Transverse colon (tissue), 4 donors: ENCODE measurements around the gene MYH9. TPM values are rescaled to one million over a fixed set of nuclear protein-coding genes. Genes with fewer than 3 reads are reported as not detected.

Experiments used
- DNase-seq: peaks from one replicate; pipeline ENCODE4 v3.0.0-alpha.2; 2019
- H3K27ac ChIP-seq, 4 donors: fragments of 200-600 bp; sonication (generic); 2 replicates each; pipeline ENCODE4 v1.5.1; 2016 to 2018; ENCODE audit warnings: inconsistent platforms in 4 of 4
- H3K27me3 ChIP-seq: fragments of 200-600 bp; sonication (generic); 2 replicates; pipeline ENCODE4 v1.5.1; 2017; ENCODE audit warnings: inconsistent platforms
- H3K36me3 ChIP-seq, 4 donors: fragments of 200-600 bp; sonication (generic); 2 replicates each; pipeline ENCODE4 v1.5.1; 2017 to 2019; ENCODE audit warnings: inconsistent platforms in 4 of 4
- H3K4me1 ChIP-seq, 4 donors: fragments of 200-600 bp; sonication (generic); 2 replicates each; pipeline ENCODE4 v1.5.1; 2017 to 2020; ENCODE audit warnings: inconsistent platforms in 4 of 4
- H3K4me3 ChIP-seq, 4 donors: fragments of 200-600 bp; sonication (generic); 1 replicate in 1 of 4; 2 replicates in 3 of 4; pipeline versions ENCODE4 v1.5.1 to v1.6.1; 2017 to 2019; ENCODE audit warnings: inconsistent platforms in 4 of 4
- H3K9me3 ChIP-seq, 2 donors: fragments of 200-600 bp; sonication (generic); 2 replicates each; pipeline ENCODE4 v1.5.1; 2017 to 2019; ENCODE audit warnings: inconsistent platforms in 2 of 2
- EP300 ChIP-seq: sonication (generic); formaldehyde crosslinking; IDR thresholded peaks from one replicate; pipeline ENCODE4 v1.6.1; 2017; ENCODE audit warnings: antibody characterized with exemption, low read depth
- POLR2A ChIP-seq: fragments of 450-650 bp; IDR thresholded peaks from one replicate; pipeline ENCODE4 v1.6.1; 2016; ENCODE audit warnings: antibody characterized with exemption, mild to moderate bottlenecking, moderate library complexity
- POLR2AphosphoS5 ChIP-seq, 3 donors: sonication (generic); formaldehyde crosslinking; IDR thresholded peaks; one replicate each; pipeline ENCODE4 v1.6.1; 2016; ENCODE audit warnings: antibody characterized with exemption in 3 of 3
- WGBS, 2 donors: methylation state at CpG; one replicate each; pipeline ENCODE4 v1.1.5; 2018; ENCODE audit warnings: low coverage in 1 of 2; 5-methylcytosine and 5-hydroxymethylcytosine counted together
- in situ Hi-C, 4 donors: fragments of 200-750 bp; cut with MboI; loops; one replicate each; pipeline versions ENCODE4 v1.15.0 to v1.15.1; 2017; ENCODE audit warnings: low sequenced_read_pairs in 3 of 4, low pct_ligation_motif_present in 1 of 4, low pct_unique_long_range_greater_than_20kb in 1 of 4
- intact Hi-C: fragments of 100-400 bp; cut with DNase I; formaldehyde crosslinking; loops from one replicate; pipeline ENCODE4 v1.15.1; 2023; ENCODE audit warnings: low total_unique reads
- small RNA-seq, 4 donors: library from RNA; depleted of rRNA; stranded (forward); fragments of <200 nt; gene quantifications; one replicate each; pipeline ENCODE3, GENCODE V24; 2016
- total RNA-seq, 4 donors: library from RNA; depleted of rRNA; stranded (reverse); fragments of >200 nt; gene quantifications; one replicate each; pipeline ENCODE4 v1.1.0, GENCODE V29; 2016
- TF ChIP-seq, protein P1 (sequence below), 5 experiments: fragments of 200-600 bp in 3 of 5; fragments of 450-650 bp in 2 of 5; sonication (generic) in 3 of 5; IDR thresholded peaks; 1 replicate in 2 of 5; 2 replicates in 3 of 5; pipeline ENCODE4 v1.5.1; 2016 to 2017; ENCODE audit warnings: antibody characterized with exemption in 5 of 5, inconsistent platforms in 3 of 5, mild to moderate bottlenecking in 2 of 5, moderate library complexity in 1 of 5

MYH9 gene
- total RNA-seq, 4 donors from 2014 or later: 385 to 511 (median 460) TPM

DNA sequence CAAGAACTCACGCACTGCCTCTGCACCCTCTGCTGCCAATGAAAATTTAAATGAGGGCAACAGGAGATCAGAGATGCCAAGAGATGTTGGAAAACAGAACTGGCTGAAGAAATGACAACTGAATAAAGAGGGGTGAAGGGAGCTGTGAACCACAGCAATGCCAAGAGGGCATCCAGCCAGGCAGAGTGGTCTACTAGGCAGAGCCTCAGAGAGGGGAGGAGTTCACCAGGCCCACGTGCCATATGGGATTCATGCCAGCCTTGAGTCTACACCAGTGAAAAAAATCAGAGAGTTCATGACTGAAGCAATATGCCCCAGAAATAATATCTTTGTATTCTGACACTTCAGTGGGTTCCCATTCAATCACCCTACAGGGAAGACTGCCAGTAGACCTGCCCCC lies 152.8 kb downstream of the MYH9 start:
- Histone ChIP-seq H3K27ac (no peak overlapping the region), H3K36me3 (peaks cover 0 to 19% (median 7%) of the 10 kb centered on the region in 4 donors), H3K4me3 (no peak overlapping the region), H3K4me1 (peaks cover 14 to 44% (median 31%) of the 10 kb centered on the region in 4 donors), H3K9me3 (no peaks in the 10 kb centered on the region), H3K27me3 (no peaks in the 10 kb centered on the region)
- TF ChIP-seq POLR2A: no peak
- TF ChIP-seq POLR2AphosphoS5 (IDR thresholded peaks at IDR 0.05): no peak
- TF ChIP-seq, protein P1, sequence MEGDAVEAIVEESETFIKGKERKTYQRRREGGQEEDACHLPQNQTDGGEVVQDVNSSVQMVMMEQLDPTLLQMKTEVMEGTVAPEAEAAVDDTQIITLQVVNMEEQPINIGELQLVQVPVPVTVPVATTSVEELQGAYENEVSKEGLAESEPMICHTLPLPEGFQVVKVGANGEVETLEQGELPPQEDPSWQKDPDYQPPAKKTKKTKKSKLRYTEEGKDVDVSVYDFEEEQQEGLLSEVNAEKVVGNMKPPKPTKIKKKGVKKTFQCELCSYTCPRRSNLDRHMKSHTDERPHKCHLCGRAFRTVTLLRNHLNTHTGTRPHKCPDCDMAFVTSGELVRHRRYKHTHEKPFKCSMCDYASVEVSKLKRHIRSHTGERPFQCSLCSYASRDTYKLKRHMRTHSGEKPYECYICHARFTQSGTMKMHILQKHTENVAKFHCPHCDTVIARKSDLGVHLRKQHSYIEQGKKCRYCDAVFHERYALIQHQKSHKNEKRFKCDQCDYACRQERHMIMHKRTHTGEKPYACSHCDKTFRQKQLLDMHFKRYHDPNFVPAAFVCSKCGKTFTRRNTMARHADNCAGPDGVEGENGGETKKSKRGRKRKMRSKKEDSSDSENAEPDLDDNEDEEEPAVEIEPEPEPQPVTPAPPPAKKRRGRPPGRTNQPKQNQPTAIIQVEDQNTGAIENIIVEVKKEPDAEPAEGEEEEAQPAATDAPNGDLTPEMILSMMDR (IDR thresholded peaks at IDR 0.05): no peak
- TF ChIP-seq EP300: no peak
- in situ Hi-C loops (no loop called here), intact Hi-C loops (no loop called here)
- 64 to 100% methylated on average over 1 to 2 of the region's 2 CpGs for WGBS, 2 donors
- DNase-seq: no peak

DNA sequence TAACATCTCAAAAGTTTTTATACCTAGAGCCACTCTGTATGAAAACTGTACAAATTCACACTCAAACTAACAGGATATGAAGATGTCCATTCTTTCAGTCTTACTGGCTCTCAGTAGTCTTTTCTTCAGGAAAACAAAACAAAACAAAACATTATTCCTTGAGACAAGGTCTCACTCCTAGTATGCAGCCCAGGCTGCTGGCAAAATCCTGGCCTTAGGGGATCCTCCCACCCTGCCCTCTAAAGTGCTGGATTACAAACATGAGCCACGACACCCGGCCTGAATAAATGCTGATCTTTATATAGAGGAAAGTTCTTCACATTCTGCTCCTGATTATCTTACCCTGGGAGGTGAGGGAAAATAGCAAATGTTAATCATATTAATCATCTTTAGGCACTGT lies 153.6 kb downstream of the MYH9 start:
- H3K9me3 ChIP-seq: no peaks in the 10 kb centered on the region
- DNase-seq: no peak
- WGBS, 2 donors: 77% methylated on average over 2 of the region's 2 CpGs; no CpG with 5 or more reads in 1 of the 2 donors
- intact Hi-C loops (no loop called here), in situ Hi-C loops (no loop called here)
- H3K27ac ChIP-seq: no peak overlapping the region
- H3K27me3 ChIP-seq: no peaks in the 10 kb centered on the region
- H3K4me3 ChIP-seq: no peak overlapping the region
- peaks cover 0 to 19% (median 7%) of the 10 kb centered on the region in 4 donors for H3K36me3 ChIP-seq
- TF ChIP-seq, protein P1 (IDR thresholded peaks at IDR 0.05): no peak
- no peak for TF ChIP-seq POLR2A
- TF ChIP-seq POLR2AphosphoS5 (IDR thresholded peaks at IDR 0.05): no peak
- TF ChIP-seq EP300: no peak
- peaks cover 14 to 40% (median 27%) of the 10 kb centered on the region in 4 donors for H3K4me1 ChIP-seq

GRCh38 chr22:36233796-36234195 lies 154.0 kb downstream of the MYH9 start:
- Histone ChIP-seq H3K36me3 (peaks cover 0 to 19% (median 7%) of the 10 kb centered on the region in 4 donors), H3K4me1 (peaks cover 14 to 38% (median 26%) of the 10 kb centered on the region in 4 donors), H3K4me3 (no peak overlapping the region), H3K9me3 (no peaks in the 10 kb centered on the region), H3K27ac (no peak overlapping the region), H3K27me3 (no peaks in the 10 kb centered on the region)
- TF ChIP-seq POLR2AphosphoS5 (IDR thresholded peaks at IDR 0.05) (no peak), POLR2A (no peak), EP300 (no peak)
- TF ChIP-seq, protein P1 (IDR thresholded peaks at IDR 0.05): no peak
- intact Hi-C loops: no loop called here
- in situ Hi-C loops: no loop called here
- no peak for DNase-seq
- 89 to 97% methylated on average over 5 to 7 of the region's 7 CpGs for WGBS, 2 donors

- no peaks in the 10 kb centered on the region for H3K9me3 ChIP-seq
- H3K27me3 ChIP-seq: no peaks in the 10 kb centered on the region
- WGBS, 2 donors: 68 to 90% methylated on average over 2 to 13 of the region's 13 CpGs
- H3K4me3 ChIP-seq: no peak overlapping the region
- intact Hi-C loops: no loop called here
- in situ Hi-C loops: no loop called here
- TF ChIP-seq POLR2AphosphoS5 (IDR thresholded peaks at IDR 0.05) (no peak), EP300 (no peak), POLR2A (no peak)
- TF ChIP-seq, protein P1 (IDR thresholded peaks at IDR 0.05): no peak
- H3K36me3 ChIP-seq: peaks cover 0 to 21% (median 7%) of the 10 kb centered on the region in 4 donors
- no peak overlapping the region for H3K27ac ChIP-seq
- peaks cover 12 to 29% (median 19%) of the 10 kb centered on the region in 4 donors for H3K4me1 ChIP-seq
- no peak for DNase-seq
Observed at GRCh38 chr22:36232715-36233401, 154.9 kb downstream of the MYH9 start.

Small RNA genes within 50 kb of the gene (small RNA-seq; reads per million reads assigned to genes)
- gene MIR6819: 0 to 0.28 (median 0) reads per million in 4 donors

Other genes starting within 250 kb of the MYH9 start
- 10 to 100 TPM in 3 of 4 donors, 1 to 10 TPM in 1; 8.7 to 53.9 (median 19.4) TPM for gene APOL3, start 227.2 kb downstream of the MYH9 start, total RNA-seq
- 1 to 10 TPM in 2 of 4 donors, under 1 TPM in 1, not detected in 1; 0.16 to 9.0 (median 1.8) TPM for gene APOL4, start 186.2 kb downstream of the MYH9 start, total RNA-seq
- 100 to 1,000 TPM in 1 of 4 donors, 10 to 100 TPM in 2, 1 to 10 TPM in 1; 3.8 to 142 (median 47.8) TPM for gene APOL2, start 148.4 kb downstream of the MYH9 start, total RNA-seq
- 10 to 100 TPM in 3 of 4 donors, 1 to 10 TPM in 1; 2.2 to 19.5 (median 14.7) TPM for gene APOL1, start 134.8 kb downstream of the MYH9 start, total RNA-seq
- gene TXN2, start 93.7 kb upstream of the MYH9 start, total RNA-seq: 100 to 1,000 TPM in 1 of 4 donors, 10 to 100 TPM in 3; 68.5 to 317 (median 93.3) TPM
- 1 to 10 TPM in 2 of 4 donors, under 1 TPM in 2; 0.37 to 3.0 (median 1.5) TPM for gene FOXRED2, start 119.1 kb upstream of the MYH9 start, total RNA-seq
- 100 to 1,000 TPM in 3 of 4 donors, 10 to 100 TPM in 1; 69.6 to 217 (median 146) TPM for gene EIF3D, start 141.2 kb upstream of the MYH9 start, total RNA-seq